K562 (cell line): Measurements from ENCODE around the gene ARL14EPL. TPM values are rescaled to one million over a fixed set of nuclear protein-coding genes. Genes with fewer than 3 reads are reported as not detected.

Experiments
- BMI1 ChIP-seq: fragments of 150-350 bp; IDR thresholded peaks from 2 replicates; pipeline ENCODE4 v1.6.1; 2014; ENCODE audit warnings: low read length
- DIDO1 ChIP-seq: fragments of 450-650 bp; IDR thresholded peaks from 2 replicates; pipeline ENCODE4 v1.6.1; 2016; ENCODE audit warnings: low read depth, missing biosample characterization, missing genetic modification characterization
- EHMT2 ChIP-seq: fragments of 450-650 bp; IDR thresholded peaks from 2 replicates; pipeline ENCODE4 v1.6.1; 2018; ENCODE audit warnings: antibody characterized with exemption
- KAT8 ChIP-seq: fragments of 450-650 bp; IDR thresholded peaks from 2 replicates; pipeline ENCODE4 v1.6.1; 2016; ENCODE audit warnings: low read depth, mild to moderate bottlenecking
- RBFOX2 ChIP-seq: fragments of 200-400 bp; formaldehyde crosslinking; IDR thresholded peaks from 2 replicates; pipeline ENCODE4 v1.6.1; 2017; ENCODE audit warnings: low read depth, mild to moderate bottlenecking, low read length, moderate library complexity
- SMAD2 ChIP-seq: fragments of 150-350 bp; IDR thresholded peaks from 2 replicates; pipeline ENCODE4 v1.6.1; 2014; ENCODE audit warnings: low read depth, mild to moderate bottlenecking, low read length
- STAG1 ChIP-seq: sonication (generic); formaldehyde crosslinking; IDR thresholded peaks from 2 replicates; pipeline ENCODE4 v1.5.0; 2020; ENCODE audit warnings: missing genetic modification reagents, borderline replicate concordance
- TAF1 ChIP-seq: IDR thresholded peaks from 2 replicates; pipeline ENCODE4 v1.6.1; 2011; ENCODE audit warnings: mild to moderate bottlenecking, low read length, moderate library complexity; ENCODE audit not compliant: insufficient read depth, control insufficient read depth, severe bottlenecking; ENCODE audit errors: extremely low read depth
- TBL1XR1 ChIP-seq, 2 experiments: IDR thresholded peaks; 2 replicates each; pipeline ENCODE4 v1.6.1; 2012; ENCODE audit warnings: improper control_type of control experiment in 2 of 2, low read length in 2 of 2, mild to moderate bottlenecking in 1 of 2
- YBX1 ChIP-seq: fragments of 450-650 bp; IDR thresholded peaks from 2 replicates; pipeline ENCODE4 v1.7.1; 2016; ENCODE audit warnings: mild to moderate bottlenecking
- ZBTB1 ChIP-seq: sonication (generic); formaldehyde crosslinking; IDR thresholded peaks from 2 replicates; pipeline ENCODE4 v1.8.1; 2023; ENCODE audit warnings: missing genetic modification reagents, low read depth, mild to moderate bottlenecking, borderline replicate concordance
- ZBTB17 ChIP-seq: fragments of 450-650 bp; formaldehyde crosslinking; IDR thresholded peaks from 2 replicates; pipeline ENCODE4 v1.4.0; 2020; ENCODE audit warnings: mild to moderate bottlenecking
- ZFP36 ChIP-seq: fragments of 150-350 bp; IDR thresholded peaks from 2 replicates; pipeline ENCODE4 v1.6.1; 2018; ENCODE audit warnings: low read length, low read depth; ENCODE audit not compliant: partially characterized antibody
- ZNF146 ChIP-seq: IDR thresholded peaks from one replicate; pipeline ENCODE4 v1.6.1; 2018; ENCODE audit warnings: missing compliant biosample characterization; ENCODE audit not compliant: unreplicated experiment
- ZNF175 ChIP-seq: fragments of 200-800 bp; sonication (Bioruptor generic); IDR thresholded peaks from 2 replicates; pipeline ENCODE4 v1.6.1; 2016; ENCODE audit warnings: low read depth, mild to moderate bottlenecking, missing genetic modification characterization, missing compliant biosample characterization
- ZNF217 ChIP-seq: sonication (generic); formaldehyde crosslinking; IDR thresholded peaks from 2 replicates; pipeline ENCODE4 v1.8.0; 2022; ENCODE audit warnings: mild to moderate bottlenecking, missing genetic modification reagents
- ZNF444 ChIP-seq: fragments of 250-450 bp; sonication (Bioruptor Pico); IDR thresholded peaks from 2 replicates; pipeline ENCODE4 v1.4.0; 2020; ENCODE audit warnings: mild to moderate bottlenecking, moderate library complexity
- ZNF707 ChIP-seq: fragments of 250-450 bp; sonication (Bioruptor Pico); conservative IDR thresholded peaks from 2 replicates; pipeline ENCODE4 v1.8.0; 2022; ENCODE audit warnings: inconsistent platforms, mild to moderate bottlenecking, moderate library complexity
- polyA plus RNA-seq, 8 experiments: library from polyadenylated mRNA; depleted of rRNA in 4 of 8; stranded (reverse) in 5 of 8; unstranded in 3 of 8; fragments of >200 nt; fragmentation: Nextera tagmentation in 2 of 8; fragmentation: Illumina TruSeq in 1 of 8; extraction: Ambion mirVana in 2 of 8; extraction: Trizol in 1 of 8; gene quantifications; 2 replicates each; pipeline versions ENCODE4 v1.2.1 to v1.2.3, GENCODE V29; 2011 to 2014; ENCODE audit warnings: inconsistent platforms in 1 of 8, missing spikeins in 1 of 8
- total RNA-seq, 7 experiments: library from RNA; depleted of rRNA in 6 of 7; stranded (reverse); fragments of >200 nt in 6 of 7; fragmentation: Illumina TruSeq in 2 of 7; extraction: Trizol in 2 of 7; gene quantifications; 2 replicates each; pipeline versions ENCODE4 v1.2.1 to v1.2.3, GENCODE V29; 2011 to 2021; ENCODE audit warnings: low replicate concordance in 1 of 7
- TF ChIP-seq, protein P1 (sequence below): fragments of 250-450 bp; sonication (Bioruptor Pico); IDR thresholded peaks from 2 replicates; pipeline ENCODE4 v1.6.1; 2021; ENCODE audit warnings: mild to moderate bottlenecking
- TF ChIP-seq, protein P2 (sequence below): fragments of 250-450 bp; sonication (Bioruptor Pico); IDR thresholded peaks from 2 replicates; pipeline ENCODE4 v1.4.0; 2020; ENCODE audit warnings: mild to moderate bottlenecking, moderate library complexity
- TF ChIP-seq, protein P3 (sequence below): fragments of 250-450 bp; sonication (Bioruptor Pico); IDR thresholded peaks from 2 replicates; pipeline ENCODE4 v1.4.0; 2020; ENCODE audit warnings: borderline replicate concordance
- TF ChIP-seq, protein P4 (sequence below): fragments of 250-450 bp; sonication (Bioruptor Pico); IDR thresholded peaks from 2 replicates; pipeline ENCODE4 v1.8.0; 2021; ENCODE audit warnings: moderate library complexity, mild to moderate bottlenecking, inconsistent platforms
- TF ChIP-seq, protein P5 (sequence below), 3 experiments: fragments of 200-800 bp in 1 of 3; sonication (Bioruptor generic) in 1 of 3; sonication (generic) in 1 of 3; formaldehyde crosslinking in 1 of 3; IDR thresholded peaks; 2 replicates each; pipeline versions ENCODE4 v1.6.1 to v1.8.0; 2016 to 2022; ENCODE audit warnings: mild to moderate bottlenecking in 2 of 3, missing compliant biosample characterization in 2 of 3, missing genetic modification characterization in 2 of 3, missing genetic modification reagents in 1 of 3

Gene ARL14EPL
- total and polyA plus RNA-seq, 9 of the 15 experiments (the other 6 are each of a cell fraction or from before 2014, with no cell fraction given) = 0.06 to 0.14 (median 0.08) TPM; not detected in 5

DNA sequence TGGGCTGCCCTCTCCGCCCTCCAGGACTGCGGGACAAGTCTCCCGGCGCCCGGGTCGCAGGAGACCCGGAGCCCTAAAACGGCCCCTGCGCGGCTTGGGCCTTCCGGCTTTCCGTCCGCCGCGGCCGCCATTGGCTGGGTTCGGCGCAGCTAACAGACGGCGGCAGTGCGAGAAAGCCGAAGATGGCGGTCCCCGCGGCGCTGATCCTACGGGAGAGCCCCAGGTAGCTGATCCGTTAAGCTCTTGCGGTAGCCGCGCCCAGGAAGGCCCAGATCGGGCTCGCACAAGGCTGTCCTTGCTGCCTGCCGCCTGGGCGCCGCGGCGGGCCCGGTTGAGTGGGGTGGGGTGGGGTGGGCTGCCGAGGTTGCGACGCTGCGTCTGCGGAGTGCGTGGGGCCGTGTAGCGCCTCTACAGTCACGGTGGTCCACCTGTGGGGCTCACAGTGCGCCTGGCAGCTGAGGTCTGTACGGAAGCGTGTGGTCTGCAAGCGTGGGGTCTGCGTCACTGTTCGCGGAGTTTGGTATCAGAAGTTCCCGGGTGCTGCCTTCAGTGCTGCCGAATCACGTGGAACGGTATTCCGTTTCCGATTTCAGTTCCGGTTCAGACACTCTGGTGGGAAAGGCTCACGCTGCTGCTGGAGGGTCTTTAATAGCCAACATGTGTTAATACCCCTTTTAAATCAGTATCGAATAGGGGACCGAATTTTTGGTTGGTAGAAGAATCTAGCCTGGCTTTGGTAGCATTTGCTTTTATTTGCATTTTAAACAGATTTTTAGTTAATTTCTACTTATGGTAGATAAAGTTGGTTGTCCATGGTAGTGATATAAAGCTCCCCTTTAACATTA lies 52.8 kb downstream of the ARL14EPL start, which contains the start of gene COMMD10 (continued):
- TF ChIP-seq TAF1 = peak; percentile 74
- TF ChIP-seq ZBTB1 (CRISPR knock-in tag) = 0 out of 2 replicates have a peak, but pooled peaks have one; percentile 53
- TF ChIP-seq, protein P1, sequence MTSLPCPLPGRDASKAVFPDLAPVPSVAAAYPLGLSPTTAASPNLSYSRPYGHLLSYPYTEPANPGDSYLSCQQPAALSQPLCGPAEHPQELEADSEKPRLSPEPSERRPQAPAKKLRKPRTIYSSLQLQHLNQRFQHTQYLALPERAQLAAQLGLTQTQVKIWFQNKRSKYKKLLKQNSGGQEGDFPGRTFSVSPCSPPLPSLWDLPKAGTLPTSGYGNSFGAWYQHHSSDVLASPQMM = no peak
- TF ChIP-seq SMAD2 = no peak
- peak; percentile 15 for TF ChIP-seq ZFP36
- no peak for TF ChIP-seq ZNF175
- TF ChIP-seq, protein P2, sequence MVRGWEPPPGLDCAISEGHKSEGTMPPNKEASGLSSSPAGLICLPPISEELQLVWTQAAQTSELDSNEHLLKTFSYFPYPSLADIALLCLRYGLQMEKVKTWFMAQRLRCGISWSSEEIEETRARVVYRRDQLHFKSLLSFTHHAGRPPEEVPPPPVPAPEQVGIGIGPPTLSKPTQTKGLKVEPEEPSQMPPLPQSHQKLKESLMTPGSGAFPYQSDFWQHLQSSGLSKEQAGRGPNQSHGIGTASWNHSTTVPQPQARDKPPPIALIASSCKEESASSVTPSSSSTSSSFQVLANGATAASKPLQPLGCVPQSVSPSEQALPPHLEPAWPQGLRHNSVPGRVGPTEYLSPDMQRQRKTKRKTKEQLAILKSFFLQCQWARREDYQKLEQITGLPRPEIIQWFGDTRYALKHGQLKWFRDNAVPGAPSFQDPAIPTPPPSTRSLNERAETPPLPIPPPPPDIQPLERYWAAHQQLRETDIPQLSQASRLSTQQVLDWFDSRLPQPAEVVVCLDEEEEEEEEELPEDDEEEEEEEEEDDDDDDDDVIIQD (CRISPR knock-in tag) = no peak
- TF ChIP-seq, protein P3, sequence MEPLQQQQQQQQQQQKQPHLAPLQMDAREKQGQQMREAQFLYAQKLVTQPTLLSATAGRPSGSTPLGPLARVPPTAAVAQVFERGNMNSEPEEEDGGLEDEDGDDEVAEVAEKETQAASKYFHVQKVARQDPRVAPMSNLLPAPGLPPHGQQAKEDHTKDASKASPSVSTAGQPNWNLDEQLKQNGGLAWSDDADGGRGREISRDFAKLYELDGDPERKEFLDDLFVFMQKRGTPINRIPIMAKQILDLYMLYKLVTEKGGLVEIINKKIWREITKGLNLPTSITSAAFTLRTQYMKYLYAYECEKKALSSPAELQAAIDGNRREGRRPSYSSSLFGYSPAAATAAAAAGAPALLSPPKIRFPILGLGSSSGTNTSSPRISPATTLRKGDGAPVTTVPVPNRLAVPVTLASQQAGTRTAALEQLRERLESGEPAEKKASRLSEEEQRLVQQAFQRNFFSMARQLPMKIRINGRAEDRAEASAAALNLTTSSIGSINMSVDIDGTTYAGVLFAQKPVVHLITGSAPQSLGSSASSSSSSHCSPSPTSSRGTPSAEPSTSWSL (CRISPR knock-in tag) = no peak
- no peak for TF ChIP-seq ZNF146 (CRISPR knock-in tag)
- TF ChIP-seq YBX1 = no peak
- TF ChIP-seq ZBTB17 = 0 out of 2 replicates have a peak, but pooled peaks have one; percentile 46
- TF ChIP-seq EHMT2 = no peak
- TF ChIP-seq ZNF217 (CRISPR knock-in tag) = no peak
- no peak; the same call in 1 of the 2 replicates for TF ChIP-seq DIDO1 (tag)
- TF ChIP-seq, protein P4, sequence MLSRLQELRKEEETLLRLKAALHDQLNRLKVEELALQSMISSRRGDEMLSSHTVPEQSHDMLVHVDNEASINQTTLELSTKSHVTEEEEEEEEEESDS (CRISPR knock-in tag) = no peak
- no peak for TF ChIP-seq BMI1
- no peak for TF ChIP-seq ZNF444 (CRISPR knock-in tag)
- TF ChIP-seq RBFOX2 = peak; percentile 94
- no peak for TF ChIP-seq ZNF707
- no peak for TF ChIP-seq STAG1 (CRISPR knock-in tag)
- TF ChIP-seq, protein P5, sequence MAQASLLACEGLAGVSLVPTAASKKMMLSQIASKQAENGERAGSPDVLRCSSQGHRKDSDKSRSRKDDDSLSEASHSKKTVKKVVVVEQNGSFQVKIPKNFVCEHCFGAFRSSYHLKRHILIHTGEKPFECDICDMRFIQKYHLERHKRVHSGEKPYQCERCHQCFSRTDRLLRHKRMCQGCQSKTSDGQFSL (CRISPR knock-in tag; IDR thresholded peaks at IDR 0.05) = no peak
- TF ChIP-seq, protein P5 (tag; IDR thresholded peaks at IDR 0.05) = no peak
- TF ChIP-seq TBL1XR1 (IDR thresholded peaks at IDR 0.05; ENCODE audit: low read length in 2 of 2) = no peak
- no peak for TF ChIP-seq KAT8
